Endothelial cell of umbilical vein (primary cell): Measurements from ENCODE around the gene BTBD10.

Experiments used
- CTCF ChIP-seq, 2 donors: IDR thresholded peaks; 1 replicate in 1 of 2; 2 replicates in 1 of 2; pipeline ENCODE4 v1.5.1; 2011; ENCODE audit warnings: low read length in 2 of 2, mild to moderate bottlenecking in 2 of 2, moderate library complexity in 2 of 2, control low read depth in 1 of 2, inconsistent platforms in 1 of 2, low read depth in 1 of 2; ENCODE audit not compliant: insufficient read depth in 1 of 2; ENCODE audit errors: extremely low read depth in 1 of 2
- EZH2 ChIP-seq: IDR thresholded peaks from 2 replicates; pipeline ENCODE4 v1.6.1; 2012; ENCODE audit warnings: borderline replicate concordance, low read depth, mild to moderate bottlenecking, moderate library complexity, low read length, inconsistent platforms; ENCODE audit not compliant: severe bottlenecking
- GATA2 ChIP-seq: IDR thresholded peaks from 2 replicates; pipeline ENCODE4 v1.7.0; 2011; ENCODE audit warnings: low read depth, mild to moderate bottlenecking, moderate library complexity, mixed read lengths, low read length; ENCODE audit not compliant: insufficient read length, insufficient read depth
- MYC ChIP-seq: IDR thresholded peaks from one replicate; pipeline ENCODE4 v1.6.1; 2011; ENCODE audit warnings: mild to moderate bottlenecking, low read depth, low read length
- POLR2A ChIP-seq: IDR thresholded peaks from 2 replicates; pipeline ENCODE4 v1.6.1; 2012; ENCODE audit warnings: low read depth, mild to moderate bottlenecking, control low read depth, low read length
- POLR2AphosphoS5 ChIP-seq: IDR thresholded peaks from 2 replicates; pipeline ENCODE4 v1.6.1; 2012; ENCODE audit warnings: low read depth, mild to moderate bottlenecking, control low read depth, low read length, moderate library complexity; ENCODE audit not compliant: insufficient read depth
- TF ChIP-seq, protein P1 (sequence below): IDR thresholded peaks from 2 replicates; pipeline ENCODE4 v1.6.1; 2011; ENCODE audit not compliant: insufficient read depth, insufficient read length

- TF ChIP-seq CTCF (IDR thresholded peaks at IDR 0.05; ENCODE audit: extremely low read depth in 1 of 2, insufficient read depth in 1 of 2, low read depth in 1 of 2, low read length in 2 of 2) = no peak
- TF ChIP-seq MYC = no peak
- TF ChIP-seq, protein P1, sequence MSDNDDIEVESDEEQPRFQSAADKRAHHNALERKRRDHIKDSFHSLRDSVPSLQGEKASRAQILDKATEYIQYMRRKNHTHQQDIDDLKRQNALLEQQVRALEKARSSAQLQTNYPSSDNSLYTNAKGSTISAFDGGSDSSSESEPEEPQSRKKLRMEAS = no peak
- TF ChIP-seq EZH2 = no peak
- TF ChIP-seq POLR2A = no peak
- no peak for TF ChIP-seq POLR2AphosphoS5
- TF ChIP-seq GATA2 = no peak
Observed at GRCh38 chr11:13341026-13341425, 122.0 kb downstream of the BTBD10 start.
